ENCODE measurements around the gene MKNK2.

The MKNK2 gene

GRCh38 chr19:2064788-2065524 is 13.9 kb upstream of the MKNK2 start:
- no peak overlapping the region for H2AFZ ChIP-seq (ENCODE audit: low read length)
- no peaks in the 10 kb centered on the region for H3K79me2 ChIP-seq (ENCODE audit: insufficient read depth, low read length)
- H3K4me2 ChIP-seq (ENCODE audit: low read length): no peak overlapping the region
- no peak overlapping the region for H3K9ac ChIP-seq (ENCODE audit: low read length)
- no peaks in the 10 kb centered on the region for H4K20me1 ChIP-seq (ENCODE audit: insufficient read depth, low read length)
- H3K4me3 ChIP-seq (ENCODE audit: low read depth, low read length, poor library complexity, severe bottlenecking): no peak overlapping the region
- H3K36me3 ChIP-seq (ENCODE audit: insufficient read depth, low read length): no peaks in the 10 kb centered on the region; the same call in 1 of the 2 replicates
- no peaks in the 10 kb centered on the region for H3K9me2 ChIP-seq (ENCODE audit: low read depth, low read length)
- H3F3A ChIP-seq (ENCODE audit: insufficient read depth, low read length): no peaks in the 10 kb centered on the region
- H3K27me3 ChIP-seq (ENCODE audit: insufficient read depth, low read length): no peaks in the 10 kb centered on the region
- H3K4me1 ChIP-seq (ENCODE audit: insufficient read depth, low read length, severe bottlenecking): peaks cover 33% of the 10 kb centered on the region
- TF ChIP-seq CTCF (IDR thresholded peaks at IDR 0.05; ENCODE audit: low read length) (no peak), EZH2 (IDR thresholded peaks at IDR 0.05; ENCODE audit: borderline replicate concordance, low read length) (no peak)
- peak overlapping the region; percentile 51 for H3K27ac ChIP-seq (ENCODE audit: low read depth, low read length, poor library complexity, severe bottlenecking)
- H3K9me3 ChIP-seq (ENCODE audit: low read length): no peaks in the 10 kb centered on the region

- TF ChIP-seq CTCF (IDR thresholded peaks at IDR 0.05; ENCODE audit: low read length) (no peak), EZH2 (IDR thresholded peaks at IDR 0.05; ENCODE audit: borderline replicate concordance, low read length) (no peak)
- no peak overlapping the region for H3K4me2 ChIP-seq (ENCODE audit: low read length)
- no peaks in the 10 kb centered on the region for H3K9me3 ChIP-seq (ENCODE audit: low read length)
- peak overlapping the region; percentile 51 for H3K27ac ChIP-seq (ENCODE audit: low read depth, low read length, poor library complexity, severe bottlenecking)
- peaks cover 39% of the 10 kb centered on the region for H3K4me1 ChIP-seq (ENCODE audit: insufficient read depth, low read length, severe bottlenecking)
- no peaks in the 10 kb centered on the region for H3K79me2 ChIP-seq (ENCODE audit: insufficient read depth, low read length)
- H3K9me2 ChIP-seq (ENCODE audit: low read depth, low read length): no peaks in the 10 kb centered on the region
- no peak overlapping the region for H3K9ac ChIP-seq (ENCODE audit: low read length)
- no peaks in the 10 kb centered on the region; the same call in 1 of the 2 replicates for H3K36me3 ChIP-seq (ENCODE audit: insufficient read depth, low read length)
- no peak overlapping the region for H2AFZ ChIP-seq (ENCODE audit: low read length)
- H4K20me1 ChIP-seq (ENCODE audit: insufficient read depth, low read length): no peaks in the 10 kb centered on the region
- no peaks in the 10 kb centered on the region for H3K27me3 ChIP-seq (ENCODE audit: insufficient read depth, low read length)
- no peak overlapping the region for H3K4me3 ChIP-seq (ENCODE audit: low read depth, low read length, poor library complexity, severe bottlenecking)
- H3F3A ChIP-seq (ENCODE audit: insufficient read depth, low read length): no peaks in the 10 kb centered on the region
Observed at GRCh38 chr19:2064395-2064787, 13.3 kb upstream of the MKNK2 start.

- no peak for TF ChIP-seq EZH2 (IDR thresholded peaks at IDR 0.05; ENCODE audit: borderline replicate concordance, low read length)
- TF ChIP-seq CTCF (IDR thresholded peaks at IDR 0.05; ENCODE audit: low read length): no peak
- peak overlapping the region; percentile 51 for H3K27ac ChIP-seq (ENCODE audit: low read depth, low read length, poor library complexity, severe bottlenecking)
- peaks cover 39% of the 10 kb centered on the region for H3K4me1 ChIP-seq (ENCODE audit: insufficient read depth, low read length, severe bottlenecking)
Observed at GRCh38 chr19:2063824-2064223, 12.8 kb upstream of the MKNK2 start.

More at GRCh38 chr19:2063824-2064223, 12.8 kb upstream of the MKNK2 start:
- no peaks in the 10 kb centered on the region for H3K9me2 ChIP-seq (ENCODE audit: low read depth, low read length)
- H3K36me3 ChIP-seq (ENCODE audit: insufficient read depth, low read length): no peaks in the 10 kb centered on the region; the same call in 1 of the 2 replicates
- H3K4me3 ChIP-seq (ENCODE audit: low read depth, low read length, poor library complexity, severe bottlenecking): no peak overlapping the region
- no peaks in the 10 kb centered on the region for H4K20me1 ChIP-seq (ENCODE audit: insufficient read depth, low read length)
- H2AFZ ChIP-seq (ENCODE audit: low read length): no peak overlapping the region
- H3K4me2 ChIP-seq (ENCODE audit: low read length): no peak overlapping the region
- H3K9ac ChIP-seq (ENCODE audit: low read length): no peak overlapping the region
- H3K9me3 ChIP-seq (ENCODE audit: low read length): no peaks in the 10 kb centered on the region
- H3K27me3 ChIP-seq (ENCODE audit: insufficient read depth, low read length): no peaks in the 10 kb centered on the region
- no peaks in the 10 kb centered on the region for H3F3A ChIP-seq (ENCODE audit: insufficient read depth, low read length)
- H3K79me2 ChIP-seq (ENCODE audit: insufficient read depth, low read length): no peaks in the 10 kb centered on the region

Measured in OCI-LY1 (cell line).